Nephron (organoid): ENCODE results near the gene PLCB4.

Experiments
- H3K27ac Mint-ChIP-seq, 3 experiments: 2 replicates each; pipeline ENCODE4 v1.8.0; 2020; ENCODE audit warnings: mixed read lengths in 3 of 3, mild to moderate bottlenecking in 2 of 3, moderate library complexity in 1 of 3
- H3K27me3 Mint-ChIP-seq: 2 replicates; pipeline ENCODE4 v1.8.0; 2021; ENCODE audit warnings: low read depth, mild to moderate bottlenecking, moderate library complexity, mixed read lengths
- H3K36me3 Mint-ChIP-seq: 2 replicates; pipeline ENCODE4 v1.8.0; 2020; ENCODE audit warnings: low read depth, mixed read lengths
- H3K4me1 Mint-ChIP-seq: 2 replicates; pipeline ENCODE4 v1.8.0; 2020; ENCODE audit warnings: mixed read lengths
- H3K4me3 Mint-ChIP-seq, 3 experiments: 2 replicates each; pipeline ENCODE4 v1.8.0; 2020; ENCODE audit warnings: mild to moderate bottlenecking in 3 of 3, mixed read lengths in 3 of 3, moderate library complexity in 2 of 3
- H3K9me3 Mint-ChIP-seq: 2 replicates; pipeline ENCODE4 v1.8.0; 2020; ENCODE audit warnings: mixed read lengths
- CTCF ChIP-seq, 3 experiments: fragments of 200-600 bp; sonication (generic); IDR thresholded peaks; one replicate each; pipeline ENCODE4 v1.5.0; 2021; ENCODE audit warnings: antibody characterized with exemption in 3 of 3; ENCODE audit not compliant: unreplicated experiment in 3 of 3

The PLCB4 gene

GRCh38 chr20:9352739-9353138 lies 283.9 kb downstream of the PLCB4 start:
- Mint-ChIP-seq H3K4me1 (peaks cover 6% of the 10 kb centered on the region), H3K27ac (no peak overlapping the region), H3K27me3 (no peaks in the 10 kb centered on the region), H3K9me3 (no peaks in the 10 kb centered on the region), H3K4me3 (no peak overlapping the region), H3K36me3 (peaks cover 5% of the 10 kb centered on the region)
- TF ChIP-seq CTCF (IDR thresholded peaks at IDR 0.05; ENCODE audit: unreplicated experiment in 3 of 3) = no peak

- Mint-ChIP-seq H3K4me3 (no peak overlapping the region), H3K27ac (peak overlapping the region in 1 of 3 experiments; percentile 14), H3K27me3 (no peaks in the 10 kb centered on the region), H3K36me3 (peaks cover 5% of the 10 kb centered on the region), H3K4me1 (peaks cover 6% of the 10 kb centered on the region), H3K9me3 (no peaks in the 10 kb centered on the region)
- TF ChIP-seq CTCF (IDR thresholded peaks at IDR 0.05; ENCODE audit: unreplicated experiment in 3 of 3) = no peak
These were observed 284.5 kb downstream of the PLCB4 start for GRCh38 chr20:9353180-9353915.

- peaks cover 6% of the 10 kb centered on the region for H3K4me1 Mint-ChIP-seq
- H3K9me3 Mint-ChIP-seq = no peaks in the 10 kb centered on the region
- TF ChIP-seq CTCF (IDR thresholded peaks at IDR 0.05; ENCODE audit: unreplicated experiment in 3 of 3) = no peak
- H3K4me3 Mint-ChIP-seq = no peak overlapping the region
- peaks cover 5% of the 10 kb centered on the region for H3K36me3 Mint-ChIP-seq
- peaks cover under 1% of the 10 kb centered on the region for H3K27me3 Mint-ChIP-seq
- peak overlapping the region in 1 of 3 experiments; percentile 14 for H3K27ac Mint-ChIP-seq
These were observed 285.0 kb downstream of the PLCB4 start for GRCh38 chr20:9353916-9354276.

GRCh38 chr20:9354579-9354978 lies 285.7 kb downstream of the PLCB4 start:
- Mint-ChIP-seq H3K4me1 (peaks cover 7% of the 10 kb centered on the region), H3K27me3 (peaks cover 4% of the 10 kb centered on the region), H3K4me3 (no peak overlapping the region), H3K9me3 (no peaks in the 10 kb centered on the region), H3K36me3 (peaks cover 5% of the 10 kb centered on the region), H3K27ac (no peak overlapping the region)
- no peak for TF ChIP-seq CTCF (IDR thresholded peaks at IDR 0.05; ENCODE audit: unreplicated experiment in 3 of 3)

GRCh38 chr20:9358001-9358400 lies 289.1 kb downstream of the PLCB4 start:
- Mint-ChIP-seq H3K27ac (no peak overlapping the region), H3K9me3 (no peaks in the 10 kb centered on the region), H3K27me3 (peaks cover 4% of the 10 kb centered on the region), H3K36me3 (peaks cover 5% of the 10 kb centered on the region), H3K4me3 (no peak overlapping the region), H3K4me1 (peaks cover 11% of the 10 kb centered on the region)
- TF ChIP-seq CTCF (IDR thresholded peaks at IDR 0.05; ENCODE audit: unreplicated experiment in 3 of 3) = no peak
